Tibial nerve (tissue), 4 donors: ENCODE results near the gene BCAS3. TPM values are rescaled to one million over a fixed set of nuclear protein-coding genes. Genes with fewer than 3 reads are reported as not detected.
"Not testable (repeated sequence)": the region's sequence is repeated elsewhere in the genome, so short reads cannot be mapped to it uniquely, and the experiment has no call there.

ENCODE experiments used
- DNase-seq, 2 donors: peaks; one replicate each; pipeline ENCODE4 v3.0.0-alpha.2; 2019; ENCODE audit warnings: low spot score in 2 of 2
- H3K27ac ChIP-seq, 4 donors: fragments of 200-600 bp; sonication (generic) in 3 of 4; one replicate each; pipeline ENCODE4 v1.5.1; 2017 to 2019; ENCODE audit warnings: mild to moderate bottlenecking in 1 of 4
- H3K27me3 ChIP-seq, 2 donors: fragments of 200-600 bp; sonication (generic) in 1 of 2; one replicate each; pipeline versions ENCODE4 v1.5.1 to v1.6.0; 2017 to 2019
- H3K36me3 ChIP-seq, 3 donors: fragments of 200-600 bp; sonication (generic); one replicate each; pipeline ENCODE4 v1.5.1; 2018 to 2019
- H3K4me1 ChIP-seq, 4 donors: fragments of 200-600 bp; sonication (generic) in 3 of 4; one replicate each; pipeline ENCODE4 v1.5.1; 2017 to 2019
- H3K4me3 ChIP-seq, 4 donors: fragments of 200-600 bp; sonication (generic) in 3 of 4; one replicate each; pipeline ENCODE4 v1.5.1; 2017 to 2019; ENCODE audit warnings: mild to moderate bottlenecking in 1 of 4, moderate library complexity in 1 of 4
- H3K9me3 ChIP-seq, 4 donors: fragments of 200-600 bp; sonication (generic) in 3 of 4; one replicate each; pipeline ENCODE4 v1.5.1; 2017 to 2019
- EP300 ChIP-seq, 2 donors: sonication (generic); formaldehyde crosslinking; IDR thresholded peaks; one replicate each; pipeline ENCODE4 v1.6.1; 2017; ENCODE audit warnings: antibody characterized with exemption in 2 of 2, mild to moderate bottlenecking in 1 of 2
- POLR2A ChIP-seq, 2 donors: fragments of 450-650 bp; IDR thresholded peaks; one replicate each; pipeline ENCODE4 v1.6.1; 2017; ENCODE audit warnings: antibody characterized with exemption in 2 of 2, mild to moderate bottlenecking in 2 of 2, moderate library complexity in 2 of 2
- WGBS, 2 donors: methylation state at CpG; one replicate each; pipeline ENCODE4 v1.1.5; 2018; 5-methylcytosine and 5-hydroxymethylcytosine counted together
- total RNA-seq, 4 donors: library from RNA; depleted of rRNA; stranded (reverse); fragments of >200 nt; gene quantifications; one replicate each; pipeline ENCODE4 v1.1.0, GENCODE V29; 2016
- TF ChIP-seq, protein P1 (sequence below), 5 experiments: fragments of 200-600 bp in 3 of 5; fragments of 450-650 bp in 2 of 5; sonication (generic) in 3 of 5; IDR thresholded peaks; one replicate each; pipeline ENCODE4 v1.5.1; 2016 to 2019; ENCODE audit warnings: antibody characterized with exemption in 5 of 5, mild to moderate bottlenecking in 3 of 5, moderate library complexity in 2 of 5

BCAS3 gene
- total RNA-seq, 4 donors from 2014 or later: 26.4 to 48.1 (median 44.8) TPM

DNA sequence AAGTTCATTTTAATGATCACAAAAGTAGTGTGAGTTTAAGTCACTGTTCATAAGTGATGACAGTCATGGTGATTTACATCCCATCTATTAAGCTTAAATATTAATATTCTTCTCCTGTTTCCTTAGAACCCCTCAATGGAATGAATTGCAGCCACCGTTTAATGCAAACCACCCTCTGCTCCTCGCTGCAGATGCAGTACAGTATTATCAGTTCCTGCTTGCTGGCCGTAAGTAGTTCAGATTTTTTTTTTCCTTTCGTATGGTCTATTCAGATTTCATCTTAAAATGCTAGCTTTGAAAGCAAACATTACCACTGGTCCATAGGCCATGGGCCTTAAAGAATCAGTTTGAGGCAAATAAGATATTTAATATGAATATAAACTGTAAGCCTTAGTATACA is 363.0 kb downstream of the BCAS3 start:
- 79 to 84% methylated on average over 4 of the region's 4 CpGs for WGBS, 2 donors
- no peaks in the 10 kb centered on the region for H3K27me3 ChIP-seq
- H3K4me1 ChIP-seq: no peaks in the 10 kb centered on the region
- no peak overlapping the region for H3K27ac ChIP-seq
- DNase-seq: no peak
- no peak overlapping the region for H3K4me3 ChIP-seq
- no peaks in the 10 kb centered on the region for H3K9me3 ChIP-seq
- peaks cover 0 to 30% (median 0%) of the 10 kb centered on the region in 3 donors for H3K36me3 ChIP-seq
- TF ChIP-seq, protein P1, sequence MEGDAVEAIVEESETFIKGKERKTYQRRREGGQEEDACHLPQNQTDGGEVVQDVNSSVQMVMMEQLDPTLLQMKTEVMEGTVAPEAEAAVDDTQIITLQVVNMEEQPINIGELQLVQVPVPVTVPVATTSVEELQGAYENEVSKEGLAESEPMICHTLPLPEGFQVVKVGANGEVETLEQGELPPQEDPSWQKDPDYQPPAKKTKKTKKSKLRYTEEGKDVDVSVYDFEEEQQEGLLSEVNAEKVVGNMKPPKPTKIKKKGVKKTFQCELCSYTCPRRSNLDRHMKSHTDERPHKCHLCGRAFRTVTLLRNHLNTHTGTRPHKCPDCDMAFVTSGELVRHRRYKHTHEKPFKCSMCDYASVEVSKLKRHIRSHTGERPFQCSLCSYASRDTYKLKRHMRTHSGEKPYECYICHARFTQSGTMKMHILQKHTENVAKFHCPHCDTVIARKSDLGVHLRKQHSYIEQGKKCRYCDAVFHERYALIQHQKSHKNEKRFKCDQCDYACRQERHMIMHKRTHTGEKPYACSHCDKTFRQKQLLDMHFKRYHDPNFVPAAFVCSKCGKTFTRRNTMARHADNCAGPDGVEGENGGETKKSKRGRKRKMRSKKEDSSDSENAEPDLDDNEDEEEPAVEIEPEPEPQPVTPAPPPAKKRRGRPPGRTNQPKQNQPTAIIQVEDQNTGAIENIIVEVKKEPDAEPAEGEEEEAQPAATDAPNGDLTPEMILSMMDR (IDR thresholded peaks at IDR 0.05): no peak
- TF ChIP-seq EP300 (IDR thresholded peaks at IDR 0.05) (no peak), POLR2A (IDR thresholded peaks at IDR 0.05) (no peak)

DNA sequence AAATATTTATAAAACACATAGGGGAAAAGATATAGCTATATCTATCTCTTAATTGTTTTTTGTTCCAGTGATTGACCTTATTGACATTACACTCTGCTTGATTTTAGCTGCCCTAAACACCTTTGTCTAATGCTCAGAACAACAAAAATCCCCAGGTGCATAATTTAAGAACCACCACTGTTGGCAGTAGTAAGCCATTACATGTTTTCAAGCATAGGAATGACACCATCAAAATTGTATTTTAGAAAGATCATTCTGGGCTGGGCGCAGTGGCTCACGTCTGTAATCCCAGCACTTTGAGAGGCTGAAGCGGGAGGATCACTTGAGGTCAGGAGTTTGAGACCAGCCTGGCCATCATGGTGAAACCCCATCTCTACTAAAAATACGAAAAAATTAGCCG is 364.7 kb downstream of the BCAS3 start:
- H3K9me3 ChIP-seq, H3K4me3 ChIP-seq, DNase-seq, H3K27me3 ChIP-seq, H3K4me1 ChIP-seq, H3K27ac ChIP-seq: not testable (repeated sequence)
- 91 to 92% methylated on average over 5 of the region's 5 CpGs for WGBS, 2 donors
- H3K36me3 ChIP-seq: peaks cover 0 to 26% (median 0%) of the 10 kb centered on the region in 3 donors

DNA sequence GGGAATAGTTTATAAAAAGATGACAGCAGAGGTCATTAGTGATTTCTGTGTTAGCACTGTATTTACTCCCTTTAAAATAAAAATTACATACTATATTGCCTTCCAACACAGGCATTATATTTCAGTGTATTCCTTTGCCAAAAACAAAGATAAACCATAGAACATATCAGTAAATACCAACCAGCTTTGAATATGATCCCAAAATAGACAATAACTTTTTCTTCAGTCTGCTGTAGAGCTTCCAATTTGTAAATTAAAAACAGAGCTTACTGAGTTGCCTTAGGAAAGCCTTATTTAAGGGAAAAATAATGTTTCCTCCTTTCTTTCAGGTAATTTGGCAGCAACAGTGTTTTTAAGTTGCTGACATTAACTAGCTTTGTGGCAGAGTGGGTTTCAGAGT is 369.9 kb downstream of the BCAS3 start:
- H3K36me3 ChIP-seq: no peaks in the 10 kb centered on the region
- no peak overlapping the region for H3K4me3 ChIP-seq
- DNase-seq: no peak
- no peak for TF ChIP-seq POLR2A (IDR thresholded peaks at IDR 0.05)
- TF ChIP-seq EP300 (IDR thresholded peaks at IDR 0.05): no peak
- TF ChIP-seq, protein P1 (IDR thresholded peaks at IDR 0.05): no peak
- H3K27ac ChIP-seq: no peak overlapping the region
- H3K27me3 ChIP-seq: no peaks in the 10 kb centered on the region
- no peaks in the 10 kb centered on the region for H3K9me3 ChIP-seq
- H3K4me1 ChIP-seq: peaks cover 0 to 3% (median 0%) of the 10 kb centered on the region in 4 donors

DNA sequence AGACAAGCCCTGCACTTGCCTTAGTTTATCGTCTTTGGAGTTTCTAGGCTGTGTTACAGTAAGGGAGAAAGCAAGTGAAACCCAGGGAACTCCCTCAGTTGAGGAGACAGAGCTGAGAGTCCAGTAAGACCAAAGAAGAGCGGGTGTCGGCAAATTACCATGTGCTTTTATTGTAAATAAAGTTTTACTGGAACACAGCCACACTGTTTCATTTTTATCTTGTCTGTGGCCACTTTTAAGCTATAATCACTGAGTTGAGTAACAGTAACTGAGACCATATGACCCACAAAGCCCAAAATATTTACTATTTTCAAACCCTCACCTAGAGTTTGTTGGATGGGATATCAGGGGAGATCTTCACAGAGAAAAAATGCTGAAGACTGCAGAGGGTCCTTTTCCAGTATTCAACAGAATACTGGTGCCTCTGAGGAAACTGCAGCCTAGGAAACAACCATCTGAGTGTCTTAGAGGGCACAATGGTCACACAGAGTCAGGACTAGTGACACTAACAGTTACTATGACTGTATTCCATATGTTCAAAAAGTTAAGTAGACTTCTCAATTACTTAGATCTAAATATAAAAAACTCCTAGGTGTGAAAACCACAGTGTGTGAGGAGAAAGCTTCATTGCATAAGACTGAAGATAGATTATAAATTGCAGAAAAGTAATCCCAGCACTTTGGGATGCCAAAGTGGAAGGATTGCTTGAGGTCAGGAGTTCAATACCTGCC is 370.9 kb downstream of the BCAS3 start:
- no peak for TF ChIP-seq POLR2A (IDR thresholded peaks at IDR 0.05)
- TF ChIP-seq, protein P1 (IDR thresholded peaks at IDR 0.05): no peak
- TF ChIP-seq EP300 (IDR thresholded peaks at IDR 0.05): no peak
- H3K36me3 ChIP-seq: no peaks in the 10 kb centered on the region
- WGBS, 2 donors: 82 to 95% methylated on average over 3 of the region's 3 CpGs

DNA sequence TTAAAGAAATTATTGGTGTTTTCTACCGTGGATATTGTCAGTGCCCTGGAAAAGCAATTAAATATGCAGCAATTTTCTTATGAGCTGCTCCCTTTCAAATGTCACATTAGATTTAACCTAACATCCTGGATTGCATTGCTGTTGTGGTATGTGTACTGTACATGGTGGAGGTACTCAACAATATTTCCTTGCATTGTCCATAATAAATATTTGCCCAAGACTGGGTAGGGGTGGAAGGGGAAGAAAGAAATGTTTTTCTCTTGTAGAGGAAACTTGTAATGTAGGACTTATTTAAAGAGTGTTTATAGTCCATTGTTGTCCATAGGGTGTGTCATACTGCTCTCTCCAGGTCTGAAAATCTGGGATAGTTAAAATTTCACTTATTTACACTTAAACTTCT is 375.8 kb downstream of the BCAS3 start:
- 37 to 56% methylated on average over 1 of the region's 1 CpG for WGBS, 2 donors
- H3K9me3 ChIP-seq: no peaks in the 10 kb centered on the region
- no peaks in the 10 kb centered on the region for H3K27me3 ChIP-seq
- no peak for DNase-seq
- H3K4me3 ChIP-seq: no peak overlapping the region
- peaks cover 0 to 2% (median 0%) of the 10 kb centered on the region in 4 donors for H3K4me1 ChIP-seq
- H3K27ac ChIP-seq: no peak overlapping the region
- no peaks in the 10 kb centered on the region for H3K36me3 ChIP-seq
- TF ChIP-seq EP300 (IDR thresholded peaks at IDR 0.05): no peak

More for the DNA sequence above, 370.9 kb downstream of the BCAS3 start:
- no peak for DNase-seq
- Histone ChIP-seq H3K27ac (no peak overlapping the region), H3K9me3 (no peaks in the 10 kb centered on the region), H3K4me3 (no peak overlapping the region), H3K4me1 (peaks cover 0 to 3% (median 0%) of the 10 kb centered on the region in 4 donors), H3K27me3 (no peaks in the 10 kb centered on the region)

DNA sequence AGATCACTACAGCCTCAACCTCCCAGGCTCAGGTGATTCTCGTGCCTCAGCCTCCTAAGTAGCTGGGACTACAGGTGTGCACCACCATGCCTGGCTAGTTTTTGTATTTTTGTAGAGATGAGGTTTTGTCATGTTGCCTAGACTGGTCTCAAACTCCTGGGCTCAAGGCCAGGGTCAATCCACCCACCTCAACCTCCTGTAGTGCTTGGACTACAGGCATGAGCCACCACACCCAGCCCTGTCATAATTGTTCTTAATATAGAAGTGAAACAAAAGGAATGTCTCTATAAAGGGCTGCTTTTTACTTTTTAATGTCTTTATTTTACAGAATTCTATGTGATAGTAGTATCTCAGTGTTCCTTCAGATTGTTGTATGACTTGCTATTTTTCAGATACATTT is 376.8 kb downstream of the BCAS3 start:
- H3K4me1 ChIP-seq: peaks cover 0 to 2% (median 0%) of the 10 kb centered on the region in 4 donors
- H3K27ac ChIP-seq: no peak overlapping the region
- H3K9me3 ChIP-seq: no peaks in the 10 kb centered on the region
- TF ChIP-seq POLR2A (IDR thresholded peaks at IDR 0.05): no peak
- no peak for TF ChIP-seq EP300 (IDR thresholded peaks at IDR 0.05)
- TF ChIP-seq, protein P1 (IDR thresholded peaks at IDR 0.05): no peak
- H3K36me3 ChIP-seq: no peaks in the 10 kb centered on the region
- WGBS, 2 donors: 92 to 100% methylated on average over 1 of the region's 1 CpG
- H3K27me3 ChIP-seq: no peaks in the 10 kb centered on the region
- H3K4me3 ChIP-seq: no peak overlapping the region
- no peak for DNase-seq
